ENCODE measurements around the gene RYR3. TPM values are rescaled to one million over a fixed set of nuclear protein-coding genes. Genes with fewer than 3 reads are reported as not detected.

Gene RYR3
- total and polyA plus RNA-seq, 2 of the 13 experiments (the other 11 are each of a cell fraction or from before 2014, with no cell fraction given): not detected

DNA sequence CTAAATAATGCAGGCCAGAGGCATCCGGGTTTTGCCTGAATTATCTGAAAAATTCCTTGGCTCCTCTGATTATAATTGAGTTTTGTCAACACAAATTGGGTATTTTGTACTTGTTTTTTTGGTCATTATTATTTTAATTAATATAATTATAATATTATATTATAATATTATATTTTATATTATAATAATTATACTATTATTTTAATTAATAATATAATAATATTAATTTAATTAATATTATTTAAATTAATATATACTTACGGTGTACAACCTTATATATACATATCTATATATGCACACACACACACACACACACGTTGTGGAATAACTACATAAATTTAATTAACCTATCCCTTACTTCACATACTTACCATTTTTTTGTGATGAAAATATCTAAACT is 73.5 kb downstream of the RYR3 start (continued):
- no peak for TF ChIP-seq ZBTB40 (IDR thresholded peaks at IDR 0.05)
- TF ChIP-seq ZBTB40 (CRISPR knock-in tag; IDR thresholded peaks at IDR 0.05): no peak
- TF ChIP-seq ZNF709 (CRISPR knock-in tag; IDR thresholded peaks at IDR 0.05): no peak

- no peak overlapping the region for H3K4me3 ChIP-seq (replicated peaks in 1 of 3; ENCODE audit: insufficient read depth in 1 of 3, low read depth in 2 of 3, low read length in 3 of 3)
- H2AFZ ChIP-seq (ENCODE audit: low read length): no peak overlapping the region
- H3K27me3 ChIP-seq (ENCODE audit: control insufficient read depth in 1 of 2, insufficient read depth in 2 of 2, low read length in 2 of 2): peaks cover 0 to 3% of the 10 kb centered on the region in 2 experiments; a peak in 1 of 5 replicates
- intact Hi-C loops (cut with micrococcal nuclease; ENCODE audit: unreplicated experiment) (no loop called here), in situ Hi-C loops (cut with HindIII; ENCODE audit: extremely low pct_ligation_motif_present, low pct_unique_long_range_greater_than_20kb) (no loop called here)
- FAIRE-seq: no peak
- H3K79me2 ChIP-seq (ENCODE audit: insufficient read depth, low read length): no peaks in the 10 kb centered on the region
- ChIA-PET CTCF (ENCODE audit: low intra/inter-chr PET ratio, low total read pairs) (no interaction called here), POLR2A (no interaction called here)
- no peak for ATAC-seq
- no TSS peak for BruUV-seq (replicated peaks)
- TF ChIP-seq ZNF12 (CRISPR knock-in tag; IDR thresholded peaks at IDR 0.05): no peak
- TF ChIP-seq, protein P1, sequence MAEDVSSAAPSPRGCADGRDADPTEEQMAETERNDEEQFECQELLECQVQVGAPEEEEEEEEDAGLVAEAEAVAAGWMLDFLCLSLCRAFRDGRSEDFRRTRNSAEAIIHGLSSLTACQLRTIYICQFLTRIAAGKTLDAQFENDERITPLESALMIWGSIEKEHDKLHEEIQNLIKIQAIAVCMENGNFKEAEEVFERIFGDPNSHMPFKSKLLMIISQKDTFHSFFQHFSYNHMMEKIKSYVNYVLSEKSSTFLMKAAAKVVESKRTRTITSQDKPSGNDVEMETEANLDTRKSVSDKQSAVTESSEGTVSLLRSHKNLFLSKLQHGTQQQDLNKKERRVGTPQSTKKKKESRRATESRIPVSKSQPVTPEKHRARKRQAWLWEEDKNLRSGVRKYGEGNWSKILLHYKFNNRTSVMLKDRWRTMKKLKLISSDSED (CRISPR knock-in tag; IDR thresholded peaks at IDR 0.05): no peak
- no peak for TF ChIP-seq PHF20 (CRISPR knock-in tag; IDR thresholded peaks at IDR 0.05)
- TF ChIP-seq SOX13 (IDR thresholded peaks at IDR 0.05): no peak
- no peak for TF ChIP-seq SOX13 (CRISPR knock-in tag; conservative IDR thresholded peaks at IDR 0.05 in 1 of 2, IDR thresholded peaks at IDR 0.05 in 1 of 2)
- TF ChIP-seq SMAD3 (CRISPR knock-in tag; IDR thresholded peaks at IDR 0.05): no peak
- TF ChIP-seq SMYD3 (CRISPR knock-in tag; IDR thresholded peaks at IDR 0.05): no peak
- H3K27ac ChIP-seq (ENCODE audit: extremely low read length, insufficient read depth, low read length): no peak overlapping the region
- H3K9me3 ChIP-seq (ENCODE audit: low read length): no peaks in the 10 kb centered on the region
- WGBS (ENCODE audit: low lambda C conversion rate): 33% methylated on average over 3 of the region's 3 CpGs
- H3K36me3 ChIP-seq (replicated peaks in 1 of 2; ENCODE audit: control insufficient read depth in 1 of 2, insufficient read depth in 2 of 2, low read length in 2 of 2): no peaks in the 10 kb centered on the region
- no peak overlapping the region for H3K4me2 ChIP-seq (ENCODE audit: low read depth, low read length)
- DNase-seq (ENCODE audit: low spot score): no peak
- H4K20me1 ChIP-seq (ENCODE audit: insufficient read depth, low read length): no peaks in the 10 kb centered on the region
- H3K9ac ChIP-seq (ENCODE audit: insufficient read depth, low read depth, low read length): no peak overlapping the region
- H3K4me1 ChIP-seq (ENCODE audit: insufficient read depth, low read length): no peaks in the 10 kb centered on the region
Observed at GRCh38 chr15:33392453-33392852, 81.7 kb downstream of the RYR3 start.

Measured in HepG2 (cell line).